ENCODE results near the gene EIF6. TPM values are rescaled to one million over a fixed set of nuclear protein-coding genes. Genes with fewer than 3 reads are reported as not detected.

EIF6 gene
- total and polyA plus RNA-seq, 2 of the 8 experiments (the other 6 are each of a cell fraction or from before 2014, with no cell fraction given): 184 to 319 TPM

GRCh38 chr20:35240811-35241293, 43.7 kb downstream of the EIF6 start:
- no peaks in the 10 kb centered on the region for H3K79me1 ChIP-seq (ENCODE audit: low read depth, low read length)
- H3K56ac ChIP-seq (replicated peaks; ENCODE audit: insufficient read length, low read depth, low read length): no peak overlapping the region
- no peak overlapping the region for H2BK5ac ChIP-seq (ENCODE audit: low read depth, low read length)
- CTCF ChIA-PET (ENCODE audit: partially characterized antibody): interaction anchor here (0.6 to 2.0 kb wide), 4 partner anchors 10 to 94 kb away, joined by 3 to 8 read pairs (median 4); partner anchors contain the start of gene EDEM2
- no peak overlapping the region for H3K4me3 ChIP-seq (ENCODE audit: extremely low read depth in 1 of 4, insufficient read depth in 2 of 4, low read depth in 3 of 4, low read length in 4 of 4)
- H2BK15ac ChIP-seq (ENCODE audit: low read length): 0 out of 2 replicates have a peak overlapping the region, but pooled peaks have one; percentile 49
- no peaks in the 10 kb centered on the region for H3K36me3 ChIP-seq (ENCODE audit: control insufficient read depth in 2 of 4, insufficient read depth in 4 of 4, low read length in 3 of 4)
- no peaks in the 10 kb centered on the region for H3K27me3 ChIP-seq (replicated peaks in 1 of 4; ENCODE audit: control insufficient read depth in 3 of 4, extremely low read depth in 1 of 4, insufficient read depth in 3 of 4, low read length in 3 of 4)
- H3K9ac ChIP-seq (replicated peaks in 1 of 4; ENCODE audit: extremely low read depth in 1 of 4, low read depth in 3 of 4, low read length in 3 of 4): no peak overlapping the region
- H4K20me1 ChIP-seq (replicated peaks in 1 of 2; ENCODE audit: control insufficient read depth in 1 of 2, insufficient read depth in 2 of 2, low read length in 2 of 2): no peaks in the 10 kb centered on the region
- H3K4me2 ChIP-seq (ENCODE audit: insufficient read depth in 1 of 2, low read depth in 2 of 2, low read length in 2 of 2): 0 out of 4 replicates have a peak overlapping the region, but pooled peaks of 1 of the 2 experiments have one; percentile 28
- 83% methylated on average over 2 of the region's 2 CpGs; no CpG with 5 or more reads in 1 of the 2 experiments for WGBS, 2 experiments (ENCODE audit: extremely low coverage in 1 of 2, insufficient coverage in 1 of 2, insufficient read length in 1 of 2, insufficient replicate concordance in 2 of 2, low coverage in 1 of 2, low lambda C conversion rate in 2 of 2, missing lambda C conversion rate in 1 of 2)
- no peaks in the 10 kb centered on the region; the same call in 1 of the 2 replicates for H3K23me2 ChIP-seq (ENCODE audit: low read depth, low read length)
- H2BK120ac ChIP-seq (replicated peaks; ENCODE audit: low read depth, low read length): no peak overlapping the region
- no peak for DNase-seq (ENCODE audit: low read depth in 1 of 2, low spot score in 2 of 2)
- no peak overlapping the region for H3K4ac ChIP-seq (replicated peaks; ENCODE audit: insufficient read length, low read depth, low read length)
- H2AK5ac ChIP-seq (ENCODE audit: low read depth, low read length): 0 out of 2 replicates have a peak overlapping the region, but pooled peaks have one; percentile 44
- no peak overlapping the region for H3K23ac ChIP-seq (ENCODE audit: insufficient read length)
- H3K18ac ChIP-seq (ENCODE audit: extremely low read depth, low read length): peak overlapping the region; percentile 15; the same call in 1 of the 2 replicates
- POLR2A ChIA-PET (ENCODE audit: partially characterized antibody): interaction anchor here (1.2 to 3.8 kb wide), 3 partner anchors 11 to 23 kb away, joined by 3 to 17 read pairs (median 5); no protein-coding TSS in a partner anchor
- no peak overlapping the region for H2AFZ ChIP-seq (ENCODE audit: low read length)
- H4K91ac ChIP-seq (replicated peaks; ENCODE audit: insufficient read length, low read length): no peak overlapping the region
- no peaks in the 10 kb centered on the region for H3K79me2 ChIP-seq (ENCODE audit: control insufficient read depth in 1 of 2, insufficient read depth in 2 of 2, low read length in 2 of 2)
- no peak overlapping the region for H4K5ac ChIP-seq (ENCODE audit: insufficient read length, low read depth, low read length)
- no peaks in the 10 kb centered on the region for H3K9me3 ChIP-seq (ENCODE audit: insufficient read depth in 2 of 2, low read depth in 1 of 2, low read length in 1 of 2)
- no peak overlapping the region; the same call in 1 of the 2 replicates for H2BK20ac ChIP-seq (ENCODE audit: low read length)
- H3K27ac ChIP-seq (ENCODE audit: low read depth, low read length): no peak overlapping the region
- no peak for FAIRE-seq
- no peak overlapping the region for H4K8ac ChIP-seq (ENCODE audit: extremely low read depth, insufficient read depth, low read length)
- no peak overlapping the region; the same call in 1 of the 2 replicates for H2BK12ac ChIP-seq (ENCODE audit: low read depth, low read length)
- H3K4me1 ChIP-seq (replicated peaks in 1 of 4; ENCODE audit: control insufficient read depth in 3 of 4, insufficient read depth in 4 of 4, low read length in 3 of 4): peaks cover 2 to 8% (median 3%) of the 10 kb centered on the region in 4 experiments; a peak in 5 of 7 replicates
- no peak overlapping the region for H3K14ac ChIP-seq (ENCODE audit: insufficient read length)
- TF ChIP-seq SAP30 (IDR thresholded peaks at IDR 0.05; ENCODE audit: insufficient read depth, insufficient replicate concordance, low read length) (no peak), EP300 (IDR thresholded peaks at IDR 0.05; ENCODE audit: borderline replicate concordance in 1 of 2, low read depth in 2 of 2, low read length in 2 of 2) (no peak), POLR2A (IDR thresholded peaks at IDR 0.05; ENCODE audit: control extremely low read depth in 1 of 2, low read depth in 2 of 2, low read length in 2 of 2) (no peak), RAD21 (IDR thresholded peaks at IDR 0.05 in 1 of 2, conservative IDR thresholded peaks at IDR 0.05 in 1 of 2; ENCODE audit: low read depth in 2 of 2, low read length in 2 of 2) (no peak), NANOG (IDR thresholded peaks at IDR 0.05; ENCODE audit: insufficient read depth, low read depth, low read length, poor library complexity, severe bottlenecking) (no peak), E2F6 (IDR thresholded peaks at IDR 0.05) (no peak), ATF3 (IDR thresholded peaks at IDR 0.05; ENCODE audit: insufficient read depth, low read depth, low read length) (no peak), TBP (IDR thresholded peaks at IDR 0.05; ENCODE audit: low read depth, low read length) (no peak), SP4 (IDR thresholded peaks at IDR 0.05; ENCODE audit: low read length) (no peak), CHD1 (IDR thresholded peaks at IDR 0.05; ENCODE audit: low read depth, low read length) (no peak), BCL11A (IDR thresholded peaks at IDR 0.05; ENCODE audit: low read depth in 2 of 2, low read length in 2 of 2) (no peak)

Data from H1 (cell line).